Neuronal stem cell (in vitro differentiated cells): Measurements from ENCODE around the gene SPATA24.
A peak's percentile ranks its signal among the peaks of the same experiment; 100 is the strongest.

Experiments
- DNase-seq: peaks from one replicate; pipeline ENCODE4 v3.0.0-alpha.2; 2013; ENCODE audit warnings: low spot score
- H2AFZ ChIP-seq: one replicate; pipeline ENCODE4 v1.6.1; 2013; ENCODE audit warnings: mild to moderate bottlenecking, low read length, inconsistent platforms
- H2AK5ac ChIP-seq: 2 replicates; pipeline ENCODE4 v1.6.1; 2013; ENCODE audit warnings: low read depth, mild to moderate bottlenecking, inconsistent platforms, low read length, moderate library complexity, mixed read lengths
- H2BK120ac ChIP-seq: 2 replicates; pipeline ENCODE4 v1.6.1; 2013; ENCODE audit warnings: low read depth, mild to moderate bottlenecking, inconsistent platforms, low read length, moderate library complexity, mixed read lengths
- H2BK12ac ChIP-seq: one replicate; pipeline ENCODE4 v1.6.1; 2013; ENCODE audit warnings: low read length, inconsistent platforms
- H2BK15ac ChIP-seq: 2 replicates; pipeline ENCODE4 v1.6.1; 2013; ENCODE audit warnings: mild to moderate bottlenecking, low read length, inconsistent platforms, mixed read lengths
- H2BK5ac ChIP-seq: one replicate; pipeline ENCODE4 v1.6.1; 2013; ENCODE audit warnings: inconsistent platforms, mild to moderate bottlenecking, low read length, moderate library complexity
- H3K14ac ChIP-seq: one replicate; pipeline ENCODE4 v1.6.1; 2013; ENCODE audit warnings: low read length, inconsistent platforms
- H3K18ac ChIP-seq: 2 replicates; pipeline ENCODE4 v1.6.1; 2013; ENCODE audit warnings: low read length, inconsistent platforms
- H3K23ac ChIP-seq: 2 replicates; pipeline ENCODE4 v1.6.1; 2013; ENCODE audit warnings: low read depth, mild to moderate bottlenecking, mixed read lengths, low read length, inconsistent platforms; ENCODE audit not compliant: poor library complexity
- H3K27ac ChIP-seq: replicated peaks from 3 replicates; pipeline ENCODE4 v1.5.1; 2013; ENCODE audit warnings: low read length, inconsistent platforms
- H3K27me3 ChIP-seq, 3 experiments: 2 replicates each; pipeline ENCODE4 v1.6.1; 2013; ENCODE audit warnings: low read length in 3 of 3, mild to moderate bottlenecking in 2 of 3, inconsistent platforms in 1 of 3, low read depth in 1 of 3, mixed read lengths in 1 of 3, moderate library complexity in 1 of 3; ENCODE audit not compliant: control insufficient read depth in 3 of 3, insufficient read depth in 3 of 3
- H3K36me3 ChIP-seq, 2 donors: replicated peaks in 1 of 2; 2 replicates each; pipeline ENCODE4 v1.6.1; 2013; ENCODE audit warnings: low read length in 2 of 2; ENCODE audit not compliant: control insufficient read depth in 2 of 2, insufficient read depth in 2 of 2
- H3K4ac ChIP-seq: 2 replicates; pipeline ENCODE4 v1.6.1; 2013; ENCODE audit warnings: inconsistent platforms, mild to moderate bottlenecking, low read length, moderate library complexity
- H3K4me1 ChIP-seq, 2 donors: 1 replicate in 1 of 2; 2 replicates in 1 of 2; pipeline ENCODE4 v1.6.1; 2013; ENCODE audit warnings: low read length in 2 of 2, low read depth in 1 of 2; ENCODE audit not compliant: control insufficient read depth in 2 of 2, insufficient read depth in 1 of 2
- H3K4me2 ChIP-seq: one replicate; pipeline ENCODE4 v1.6.1; 2013; ENCODE audit warnings: mild to moderate bottlenecking, low read length, inconsistent platforms; ENCODE audit not compliant: insufficient read depth, poor library complexity, severe bottlenecking
- H3K4me3 ChIP-seq, 2 donors: 2 replicates each; pipeline ENCODE4 v1.5.1; 2013; ENCODE audit warnings: low read length in 2 of 2, mild to moderate bottlenecking in 2 of 2, inconsistent platforms in 1 of 2, moderate library complexity in 1 of 2
- H3K79me1 ChIP-seq: one replicate; pipeline ENCODE4 v1.6.1; 2013; ENCODE audit warnings: low read depth, mild to moderate bottlenecking, inconsistent platforms, low read length, moderate library complexity
- H3K9ac ChIP-seq: one replicate; pipeline ENCODE4 v1.6.1; 2013; ENCODE audit warnings: mild to moderate bottlenecking, low read depth, low read length, inconsistent platforms; ENCODE audit not compliant: poor library complexity
- H3K9me3 ChIP-seq, 2 donors: replicated peaks in 1 of 2; 2 replicates each; pipeline versions ENCODE3 to v1.6.1; 2013; ENCODE audit warnings: low read length in 2 of 2, mild to moderate bottlenecking in 2 of 2, inconsistent platforms in 1 of 2, low read depth in 1 of 2, mixed read lengths in 1 of 2, moderate library complexity in 1 of 2; ENCODE audit not compliant: control insufficient read depth in 2 of 2, insufficient read depth in 1 of 2
- H4K8ac ChIP-seq: one replicate; pipeline ENCODE4 v1.6.1; 2013; ENCODE audit warnings: low read depth, mild to moderate bottlenecking, inconsistent platforms, low read length, moderate library complexity
- H4K91ac ChIP-seq: one replicate; pipeline ENCODE4 v1.6.1; 2013; ENCODE audit warnings: low read length, low read depth, mild to moderate bottlenecking, inconsistent platforms; ENCODE audit not compliant: poor library complexity
- WGBS, 2 donors: extraction: QIAGEN DNeasy Blood & Tissue Kit; methylation state at CpG; one replicate each; pipeline ENCODE4 v1.1.7; 2013; ENCODE audit warnings: missing lambda C conversion rate in 2 of 2, mixed read lengths in 1 of 2; ENCODE audit not compliant: insufficient read length in 2 of 2, insufficient replicate concordance in 1 of 2; ENCODE audit errors: extremely low coverage in 2 of 2; 5-methylcytosine and 5-hydroxymethylcytosine counted together

Gene SPATA24

GRCh38 chr5:139397921-139398320 lies 6.0 kb downstream of the SPATA24 start:
- Histone ChIP-seq H3K4me2 (no peak overlapping the region), H4K91ac (no peak overlapping the region), H2AK5ac (no peak overlapping the region), H3K4me3 (no peak overlapping the region), H2BK15ac (no peak overlapping the region), H3K14ac (no peak overlapping the region), H2BK12ac (no peak overlapping the region), H3K79me1 (no peaks in the 10 kb centered on the region), H4K8ac (no peak overlapping the region), H3K4me1 (peaks cover 0 to 2% of the 10 kb centered on the region in 2 donors), H2BK120ac (no peak overlapping the region), H3K27me3 (peaks cover 22 to 30% (median 29%) of the 10 kb centered on the region in 3 experiments), H3K4ac (no peak overlapping the region), H3K9ac (no peak overlapping the region), H2AFZ (no peak overlapping the region), H3K36me3 (peaks cover 3 to 18% of the 10 kb centered on the region in 2 donors), H3K18ac (no peak overlapping the region), H3K9me3 (peaks cover 0 to 12% of the 10 kb centered on the region in 2 donors), H3K23ac (no peak overlapping the region), H3K27ac (no peak overlapping the region), H2BK5ac (no peak overlapping the region)
- DNase-seq = no peak
- WGBS, 2 donors = no CpG with 5 or more reads among the region's 6 CpGs

DNA sequence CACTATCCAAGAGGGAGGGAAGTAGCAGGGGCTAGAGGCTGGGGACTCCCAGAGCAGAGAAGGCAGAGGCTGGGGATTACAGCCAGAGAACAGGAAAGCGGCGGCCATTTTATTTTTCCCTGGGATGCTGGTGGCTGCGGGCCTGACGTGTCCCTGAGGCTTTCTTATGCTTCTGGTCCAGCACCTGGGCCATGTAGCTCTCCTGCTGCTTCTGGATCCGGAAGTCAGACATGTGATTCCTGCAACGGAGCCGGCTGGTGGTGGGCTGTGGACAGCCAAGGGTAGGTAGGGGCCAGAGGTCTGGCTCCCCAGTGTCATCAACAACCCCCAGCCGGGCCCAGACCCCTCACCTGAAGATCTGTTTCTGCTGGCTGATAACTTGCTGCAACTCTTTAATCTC lies 7.2 kb downstream of the SPATA24 start:
- no CpG with 5 or more reads among the region's 8 CpGs for WGBS, 2 donors
- Histone ChIP-seq H2AFZ (no peak overlapping the region), H3K36me3 (peaks cover 3 to 15% of the 10 kb centered on the region in 2 donors), H3K4me1 (peaks cover 0 to 2% of the 10 kb centered on the region in 2 donors), H3K4me2 (no peak overlapping the region), H3K27me3 (peaks cover 25 to 42% (median 42%) of the 10 kb centered on the region in 3 experiments), H3K27ac (no peak overlapping the region), H2BK5ac (no peak overlapping the region), H2AK5ac (no peak overlapping the region), H3K4ac (no peak overlapping the region), H3K18ac (no peak overlapping the region), H3K23ac (no peak overlapping the region), H2BK12ac (no peak overlapping the region), H3K9me3 (peaks cover 0 to 17% of the 10 kb centered on the region in 2 donors), H3K4me3 (no peak overlapping the region), H4K91ac (no peak overlapping the region), H4K8ac (no peak overlapping the region), H3K14ac (no peak overlapping the region), H2BK120ac (no peak overlapping the region), H3K9ac (no peak overlapping the region), H2BK15ac (no peak overlapping the region), H3K79me1 (peaks cover 2% of the 10 kb centered on the region)
- no peak for DNase-seq

GRCh38 chr5:139395844-139396640 lies 7.8 kb downstream of the SPATA24 start:
- WGBS, 2 donors = no CpG with 5 or more reads among the region's 8 CpGs
- no peak overlapping the region for H3K4ac ChIP-seq
- no peak overlapping the region for H3K14ac ChIP-seq
- H3K36me3 ChIP-seq = peaks cover 0 to 9% of the 10 kb centered on the region in 2 donors
- H2AK5ac ChIP-seq = no peak overlapping the region
- H3K4me2 ChIP-seq = no peak overlapping the region
- H3K23ac ChIP-seq = no peak overlapping the region
- peak overlapping the region; percentile 30 for H3K9ac ChIP-seq
- no peak overlapping the region for H2BK15ac ChIP-seq
- no peak overlapping the region for H4K91ac ChIP-seq
- H2BK120ac ChIP-seq = no peak overlapping the region
- H2AFZ ChIP-seq = no peak overlapping the region
- DNase-seq = no peak
- H3K18ac ChIP-seq = no peak overlapping the region
- H3K4me3 ChIP-seq = peak overlapping the region in 1 of 2 donors; percentile 3
- no peak overlapping the region for H3K27ac ChIP-seq
- H4K8ac ChIP-seq = no peak overlapping the region
- peak overlapping the region; percentile 10 for H2BK5ac ChIP-seq
- H3K79me1 ChIP-seq = peaks cover 2% of the 10 kb centered on the region
- peaks cover 25 to 48% (median 46%) of the 10 kb centered on the region in 3 experiments for H3K27me3 ChIP-seq
- H3K4me1 ChIP-seq = peaks cover 0 to 6% of the 10 kb centered on the region in 2 donors
- peaks cover 0 to 17% of the 10 kb centered on the region in 2 donors for H3K9me3 ChIP-seq
- no peak overlapping the region for H2BK12ac ChIP-seq
